ENCODE results near the gene PCNX1.
"Not testable (repeated sequence)": the region's sequence is repeated elsewhere in the genome, so short reads cannot be mapped to it uniquely, and the experiment has no call there.

The PCNX1 gene

DNA sequence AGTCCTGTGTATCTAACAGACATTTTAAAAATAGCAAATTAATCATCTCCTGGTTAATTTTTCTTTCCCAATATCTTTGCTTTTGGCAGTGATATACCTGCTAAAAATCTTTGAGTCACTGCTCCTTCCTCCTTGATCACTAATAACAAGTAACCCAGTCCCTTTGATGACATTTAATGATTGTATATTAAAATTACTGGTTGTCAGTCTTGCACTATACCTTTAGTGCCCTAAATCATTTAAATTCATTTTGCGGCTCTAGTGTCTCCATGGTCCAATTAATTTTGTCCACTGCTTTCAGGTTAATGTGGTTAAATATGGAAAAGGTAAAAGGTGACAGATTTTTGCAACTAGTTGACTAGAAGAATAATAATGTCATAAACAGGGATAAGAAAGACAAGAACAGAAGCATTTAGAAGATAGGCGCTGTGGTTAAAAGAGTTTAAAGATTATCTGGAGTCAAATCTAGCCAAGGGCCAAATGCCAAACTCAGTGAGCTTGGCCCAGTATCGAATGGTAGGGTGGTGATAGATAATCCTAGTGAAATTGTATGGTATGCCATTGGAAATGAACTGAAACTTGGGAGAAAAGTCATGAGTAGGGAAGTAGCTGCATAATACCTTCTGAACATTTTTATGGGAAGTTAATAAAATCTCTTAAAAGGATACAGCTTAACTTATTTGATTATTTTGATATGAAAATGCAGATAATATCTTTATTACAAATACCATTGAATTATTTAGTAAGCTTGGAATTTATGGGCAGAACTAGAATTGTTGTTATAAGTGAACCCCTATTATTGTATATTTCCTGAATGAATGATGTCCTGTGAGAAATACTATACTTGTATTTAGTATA lies 115.0 kb downstream of the PCNX1 start:
- no peak for DNase-seq

DNA sequence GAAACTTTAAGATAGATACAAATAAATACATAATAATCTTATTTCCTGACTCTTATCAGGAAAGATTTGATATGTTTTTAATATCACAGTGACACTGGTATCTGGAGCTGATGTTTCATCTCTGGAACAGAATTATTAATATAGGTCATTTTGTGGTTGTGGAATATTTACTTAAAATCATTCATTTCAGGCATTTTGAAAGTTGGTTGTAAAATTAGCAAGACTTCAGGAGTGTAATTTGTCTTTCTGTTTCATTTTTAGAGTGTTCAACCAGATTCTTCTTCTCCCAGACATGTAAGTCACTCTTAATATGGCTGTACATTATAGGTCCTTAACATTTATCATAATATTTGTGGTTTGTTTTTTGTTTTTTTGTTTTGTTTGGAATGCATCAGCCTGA lies 115.7 kb downstream of the PCNX1 start:
- DNase-seq, result no peak

- no peak for DNase-seq
Observed at GRCh38 chr14:71029236-71029781, 122.0 kb downstream of the PCNX1 start.

DNA sequence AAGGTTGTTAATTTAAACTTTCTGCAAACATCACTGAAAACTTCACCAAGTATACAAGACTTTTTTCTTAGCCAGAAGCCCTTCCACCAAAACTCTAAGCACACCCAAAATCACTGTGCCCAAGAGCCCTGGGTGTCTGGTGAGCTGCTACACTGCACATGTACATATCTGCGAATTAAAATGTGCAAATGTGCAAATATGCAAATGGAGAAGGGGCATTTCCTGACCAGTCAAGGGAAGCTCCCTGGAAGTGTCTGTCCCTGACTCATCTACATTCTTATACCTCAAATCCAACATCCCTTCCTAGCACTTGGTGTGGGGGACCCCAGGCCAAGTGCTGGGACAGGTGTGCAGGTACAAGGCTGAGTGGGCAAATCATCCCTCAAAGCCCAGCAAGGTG lies 123.7 kb downstream of the PCNX1 start:
- DNase-seq, result no peak

- DNase-seq, result no peak
Observed at GRCh38 chr14:71036433-71036832, 129.2 kb downstream of the PCNX1 start.

- no peak for DNase-seq
Observed at GRCh38 chr14:71048393-71048792, 141.1 kb downstream of the PCNX1 start.

- no peak for DNase-seq
Observed at GRCh38 chr14:71049435-71050133, 142.3 kb downstream of the PCNX1 start.

- no peak for DNase-seq
Observed at GRCh38 chr14:71050227-71050823, 143.1 kb downstream of the PCNX1 start.

- DNase-seq, result no peak
Observed at GRCh38 chr14:71054706-71055105, 147.4 kb downstream of the PCNX1 start.

- no peak for DNase-seq
Observed at GRCh38 chr14:71056168-71056567, 148.9 kb downstream of the PCNX1 start.

DNA sequence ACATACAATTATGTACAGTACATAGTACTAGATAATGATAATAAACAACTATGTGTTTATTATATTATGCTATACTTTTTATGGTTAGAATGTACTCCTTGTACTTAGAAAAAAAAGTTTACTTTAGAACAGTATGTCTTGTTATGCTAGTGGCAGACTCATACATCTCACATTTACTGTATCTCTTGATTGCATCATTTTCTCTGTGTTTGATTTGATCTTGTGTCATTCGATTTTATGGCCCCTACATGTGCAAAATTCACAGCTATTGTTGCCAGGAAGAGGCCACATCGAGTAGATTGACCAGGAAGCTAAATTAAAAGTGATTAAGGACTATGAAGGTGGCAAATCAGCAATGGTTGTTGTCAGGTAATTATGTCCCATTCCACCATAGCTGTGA lies 153.0 kb downstream of the PCNX1 start:
- DNase-seq, result no peak

- DNase-seq, result no peak
Observed at GRCh38 chr14:71060825-71061455, 153.7 kb downstream of the PCNX1 start.

GRCh38 chr14:71061458-71061857 lies 154.2 kb downstream of the PCNX1 start:
- DNase-seq, result no peak

- no peak for DNase-seq
Observed at GRCh38 chr14:71062581-71063303, 155.5 kb downstream of the PCNX1 start.

DNA sequence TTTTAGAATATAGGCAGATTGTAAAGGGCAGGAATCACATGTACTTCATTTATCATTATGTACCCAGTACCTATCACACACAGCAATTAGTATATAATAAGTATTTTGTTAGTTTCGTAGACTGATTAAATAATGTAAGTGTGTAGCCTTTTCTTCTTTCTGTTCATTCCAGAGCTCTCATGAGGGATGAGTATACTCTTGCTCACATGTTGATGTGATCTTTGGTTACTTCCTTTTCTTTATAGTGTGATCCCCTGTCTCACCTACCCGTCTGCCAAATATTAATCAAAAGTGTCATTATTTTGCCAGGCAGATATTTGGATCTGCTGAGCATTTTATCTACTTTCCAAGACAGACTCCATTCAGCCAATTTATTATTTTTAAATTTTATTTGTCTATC lies 156.1 kb downstream of the PCNX1 start:
- no peak for DNase-seq

GRCh38 chr14:71064747-71065146 lies 157.5 kb downstream of the PCNX1 start:
- DNase-seq, result not testable (repeated sequence)

DNA sequence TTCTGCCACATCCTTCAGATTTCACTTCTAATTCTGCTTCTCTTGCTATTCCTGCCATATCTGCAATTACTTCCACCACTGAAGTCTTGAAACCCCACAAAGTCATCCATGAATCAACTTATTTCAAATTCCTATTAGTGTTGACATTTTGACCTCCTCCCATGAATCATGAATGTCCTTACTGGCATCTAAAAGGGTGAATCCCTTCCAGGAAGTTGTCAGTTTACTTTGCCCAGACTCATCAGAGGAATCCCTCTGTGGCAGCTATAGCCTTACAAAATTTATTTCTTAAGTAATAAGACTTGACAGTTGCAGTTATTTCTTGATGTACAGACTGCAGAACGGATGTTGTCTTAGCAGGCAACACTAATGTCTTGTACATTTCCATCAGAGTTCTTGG lies 162.9 kb downstream of the PCNX1 start:
- DNase-seq, result no peak

DNA sequence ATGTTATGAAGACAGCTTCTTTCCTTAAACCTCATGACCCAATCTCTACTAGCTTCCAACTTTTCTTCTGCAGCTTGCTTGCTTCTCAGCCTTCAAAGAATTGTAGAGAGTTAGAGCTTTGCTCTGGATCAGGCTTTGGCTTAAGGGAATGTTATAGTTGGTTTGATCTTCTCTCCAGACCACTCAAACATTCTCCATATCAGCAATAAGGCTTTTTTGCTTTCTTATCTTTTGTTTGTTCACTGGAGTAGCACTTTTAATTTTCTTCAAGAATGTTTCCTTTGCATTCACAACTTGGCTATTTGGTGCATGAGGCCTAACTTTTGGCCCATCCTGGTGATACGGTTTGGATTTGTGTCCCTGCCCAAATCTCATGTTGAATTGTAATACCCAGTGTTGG lies 163.8 kb downstream of the PCNX1 start:
- DNase-seq, result no peak

DNA sequence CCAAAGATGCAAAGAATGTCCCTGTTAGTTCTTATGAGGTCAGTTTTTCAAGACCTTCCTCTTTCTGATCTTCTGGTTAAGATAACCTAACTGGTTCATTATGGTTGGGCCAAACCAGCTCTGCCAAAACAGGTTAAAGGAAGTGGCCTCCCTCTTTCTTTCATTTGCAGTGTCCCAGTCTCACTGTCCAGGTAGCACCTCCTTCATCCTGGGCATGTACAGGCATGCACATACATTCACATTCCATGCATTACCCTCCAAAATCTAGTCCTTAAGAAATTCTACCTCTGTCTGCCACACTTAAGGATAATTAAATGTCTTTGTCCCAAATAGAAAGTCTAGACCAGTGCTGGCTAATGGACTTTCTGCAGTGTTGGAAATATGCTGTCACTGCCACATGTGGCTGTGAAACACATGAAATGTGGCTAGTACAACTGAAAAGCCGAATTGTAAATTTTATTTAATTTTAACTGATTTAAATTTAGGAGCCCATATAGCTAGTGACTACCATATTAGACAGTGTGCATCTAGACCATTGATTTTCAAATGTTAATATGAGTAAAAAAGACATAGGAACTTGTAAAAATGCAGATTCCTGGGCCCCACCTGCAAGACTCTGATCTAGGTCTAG lies 169.3 kb downstream of the PCNX1 start:
- no peak for DNase-seq

- DNase-seq, result no peak
Observed at GRCh38 chr14:71078500-71078899, 171.2 kb downstream of the PCNX1 start.

DNA sequence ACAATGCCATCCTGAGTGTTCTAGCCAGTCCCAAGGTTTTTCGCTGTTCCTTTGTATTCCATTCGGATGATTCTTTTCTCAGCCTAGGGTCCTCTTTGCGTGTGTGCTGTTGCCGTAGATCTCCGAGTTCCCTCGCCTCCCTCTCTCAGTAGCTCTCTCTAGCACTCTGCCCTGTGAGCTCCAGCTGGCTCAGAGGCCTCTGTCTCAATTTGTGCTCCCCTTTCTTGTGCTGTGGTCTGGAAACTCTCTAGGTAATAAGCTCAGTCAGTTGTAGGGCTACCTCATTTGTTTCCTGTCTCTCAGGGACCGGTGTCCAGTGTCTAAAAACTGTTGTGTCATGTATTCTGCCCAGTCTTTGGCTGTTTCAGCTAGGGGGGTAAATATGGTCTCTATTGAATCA lies 179.3 kb downstream of the PCNX1 start:
- DNase-seq, result no peak

DNA sequence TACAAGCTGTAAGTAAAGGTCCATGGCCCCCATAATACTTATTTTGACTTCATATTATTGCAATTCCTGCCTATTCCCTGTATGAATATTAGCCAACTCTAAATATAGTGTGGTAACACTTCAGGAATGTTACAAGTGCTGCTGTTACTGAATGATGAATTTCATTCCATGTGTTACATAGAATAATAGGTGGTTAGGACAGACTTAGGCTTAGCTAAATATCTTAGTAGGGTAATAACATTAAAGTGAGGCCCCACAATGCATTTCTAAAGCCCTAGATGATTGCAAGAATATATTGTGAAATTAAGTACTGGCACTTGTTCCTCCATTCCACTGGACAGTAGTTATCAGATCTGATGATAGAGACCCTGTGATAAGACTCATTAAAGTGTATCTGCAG lies 182.7 kb downstream of the PCNX1 start:
- DNase-seq, result no peak
